PFSK-1 (cell line): ENCODE data around the gene USP27X.

Source experiments
- FOXP2 ChIP-seq: optimal IDR thresholded peaks from 2 replicates; pipeline ENCODE3; 2011; ENCODE audit warnings: borderline replicate concordance, control low read depth, inconsistent platforms; ENCODE audit not compliant: insufficient read depth; ENCODE audit errors: extremely low read length, extremely low read depth
- POLR2AphosphoS5 ChIP-seq: IDR thresholded peaks from 2 replicates; pipeline ENCODE4 v1.6.1; 2012; ENCODE audit warnings: low read depth, mild to moderate bottlenecking, control low read depth, low read length, moderate library complexity
- REST ChIP-seq, 2 experiments: IDR thresholded peaks; 2 replicates each; pipeline versions ENCODE4 v1.6.1 to v1.8.0; 2011 to 2012; ENCODE audit warnings: low read depth in 2 of 2, low read length in 2 of 2, control low read depth in 1 of 2, inconsistent platforms in 1 of 2, mild to moderate bottlenecking in 1 of 2, moderate library complexity in 1 of 2; ENCODE audit not compliant: insufficient read depth in 1 of 2
- SIN3A ChIP-seq: IDR thresholded peaks from 2 replicates; pipeline ENCODE4 v1.6.1; 2012; ENCODE audit warnings: mild to moderate bottlenecking, low read length, moderate library complexity, borderline replicate concordance; ENCODE audit not compliant: insufficient read depth
- TAF1 ChIP-seq: IDR thresholded peaks from 2 replicates; pipeline ENCODE4 v1.6.1; 2012; ENCODE audit warnings: low read length, control low read depth, borderline replicate concordance; ENCODE audit not compliant: insufficient read depth

DNA sequence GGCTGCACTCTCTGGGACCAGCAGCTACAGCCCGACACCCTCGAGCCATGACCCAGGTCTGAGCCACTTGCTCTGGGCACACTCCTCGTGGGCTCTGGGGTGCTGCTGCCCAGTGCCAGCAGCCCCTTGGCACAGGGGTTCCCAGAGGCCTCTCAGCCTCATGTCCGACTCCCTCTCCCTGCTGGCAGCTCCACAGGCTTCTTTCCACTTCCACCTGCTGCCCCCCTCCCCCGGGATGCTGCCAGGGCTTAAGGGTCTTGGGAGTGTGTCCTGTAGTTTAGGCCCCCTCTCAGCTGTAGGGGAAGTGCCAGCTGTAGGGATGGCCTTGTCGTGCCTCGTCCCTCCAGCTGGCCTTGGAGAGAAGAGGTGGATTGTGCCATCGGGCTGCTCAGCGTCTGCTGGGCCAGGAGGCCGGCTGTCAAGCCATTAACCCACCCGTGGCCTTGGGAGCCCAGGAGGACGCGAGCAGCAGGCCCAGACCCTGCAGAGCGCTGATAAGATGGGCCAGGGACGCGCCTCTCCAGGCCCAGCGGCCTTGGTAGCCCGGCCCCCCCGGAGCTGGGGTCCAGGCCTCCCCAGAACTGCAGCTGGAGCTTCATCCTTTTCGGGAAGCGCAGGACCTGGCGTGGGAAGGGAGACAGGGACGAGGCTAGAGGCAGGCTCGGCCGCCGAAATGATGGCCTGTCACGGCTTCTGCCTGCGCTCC is 1.0 kb upstream of the USP27X start:
- TF ChIP-seq REST (IDR thresholded peaks at IDR 0.05; ENCODE audit: insufficient read depth in 1 of 2, low read depth in 2 of 2, low read length in 2 of 2) (no peak), POLR2AphosphoS5 (no peak), SIN3A (no peak), TAF1 (no peak), FOXP2 (no peak)
